T-helper 1 cell treated with Interleukin-12 subunit alpha and Interleukin-12 subunit beta and Interleukin-4 antibody, amounts not matched to agents 30 ng/mL and 1 ng/mL, for 36 hours (primary cell): ENCODE measurements around the gene CCDC148. TPM values are rescaled to one million over a fixed set of nuclear protein-coding genes. Genes with fewer than 3 reads are reported as not detected.
"Not testable (repeated sequence)": the region's sequence is repeated elsewhere in the genome, so short reads cannot be mapped to it uniquely, and the experiment has no call there.

Experiments
- intact Hi-C: fragments of 100-400 bp; cut with micrococcal nuclease; formaldehyde crosslinking; loops from one replicate; pipeline ENCODE4 v1.15.1; 2024
- total RNA-seq: library from RNA; stranded (reverse); gene quantifications from 2 replicates; pipeline ENCODE4 v1.2.3, GENCODE V29; 2022

CCDC148 gene
- total RNA-seq, 1 donor from 2014 or later, result not detected

DNA sequence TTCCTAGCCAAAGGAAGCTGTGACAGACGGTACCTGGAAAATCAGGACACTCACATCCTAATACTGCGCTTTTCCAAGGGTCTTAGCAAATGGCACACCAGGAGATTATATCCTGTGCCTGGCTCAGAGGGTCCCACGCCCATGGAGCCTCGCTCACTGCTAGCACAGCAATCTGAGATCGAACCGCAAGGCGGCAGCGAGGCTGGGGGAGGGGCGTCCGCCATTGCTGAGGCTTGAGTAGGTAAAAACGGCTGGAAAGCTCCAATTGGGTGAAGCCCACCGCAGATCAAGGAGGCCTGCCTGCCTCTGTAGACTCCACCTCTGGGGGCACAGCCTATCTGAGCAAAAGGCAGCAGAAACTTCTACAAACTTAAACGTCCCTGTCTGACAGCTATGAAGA lies 22.8 kb downstream of the CCDC148 start:
- intact Hi-C loops, result not testable (repeated sequence)

DNA sequence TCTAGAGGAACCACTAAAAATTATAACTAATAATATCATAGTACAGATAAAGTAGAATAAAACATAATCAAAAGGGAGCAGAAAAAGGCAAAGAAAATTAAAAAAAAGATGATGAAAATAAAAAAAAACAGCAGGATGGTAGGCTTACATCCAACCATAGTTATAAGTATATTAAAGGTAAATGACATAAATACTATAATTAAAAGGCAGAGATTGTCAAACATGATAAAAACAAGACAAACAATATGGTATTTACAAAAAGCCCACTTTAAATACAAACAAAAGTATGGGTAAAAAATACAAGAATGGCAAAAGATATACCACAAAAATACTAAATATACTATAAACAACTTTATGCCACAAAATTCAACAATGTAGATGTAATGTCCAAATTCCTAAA lies 24.4 kb downstream of the CCDC148 start:
- intact Hi-C loops, result no loop called here

DNA sequence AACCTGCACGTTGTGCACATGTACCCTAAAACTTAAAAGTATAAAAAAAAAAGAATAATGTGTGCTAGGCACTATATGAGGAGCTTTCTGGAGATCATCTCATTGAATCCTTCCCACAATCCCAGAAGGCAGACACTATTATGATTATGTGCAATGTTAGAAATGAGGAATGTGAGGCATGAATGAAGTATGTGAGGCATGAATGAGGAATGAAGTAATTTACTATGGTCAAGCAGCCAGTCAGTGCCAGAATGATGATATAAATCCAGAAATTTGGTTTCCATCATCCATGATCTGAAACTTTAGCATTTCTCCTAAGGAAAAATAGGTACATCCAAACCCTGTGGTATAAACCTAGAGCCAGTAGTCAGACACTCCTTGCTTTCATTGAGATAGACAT lies 42.0 kb downstream of the CCDC148 start:
- intact Hi-C loops, result no loop called here

DNA sequence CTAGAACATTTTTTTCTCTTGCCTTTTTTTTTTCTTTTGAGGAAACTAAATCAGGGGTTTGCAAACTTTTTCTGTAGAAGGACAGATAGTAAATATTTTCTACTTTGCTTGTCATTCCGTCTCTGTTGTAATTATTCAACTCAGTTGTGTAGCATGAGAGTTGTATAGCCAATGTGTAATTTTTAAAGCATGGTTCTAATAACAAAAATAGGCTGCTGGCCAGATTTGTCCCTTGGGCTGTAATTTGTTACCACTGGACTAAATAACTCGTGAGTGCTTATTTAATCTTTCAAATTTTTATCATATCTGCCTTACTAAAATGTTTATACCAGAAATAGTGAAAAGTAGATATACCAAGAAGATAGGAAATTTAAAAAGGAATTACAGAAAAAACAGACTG lies 43.0 kb downstream of the CCDC148 start:
- intact Hi-C loops, result no loop called here

DNA sequence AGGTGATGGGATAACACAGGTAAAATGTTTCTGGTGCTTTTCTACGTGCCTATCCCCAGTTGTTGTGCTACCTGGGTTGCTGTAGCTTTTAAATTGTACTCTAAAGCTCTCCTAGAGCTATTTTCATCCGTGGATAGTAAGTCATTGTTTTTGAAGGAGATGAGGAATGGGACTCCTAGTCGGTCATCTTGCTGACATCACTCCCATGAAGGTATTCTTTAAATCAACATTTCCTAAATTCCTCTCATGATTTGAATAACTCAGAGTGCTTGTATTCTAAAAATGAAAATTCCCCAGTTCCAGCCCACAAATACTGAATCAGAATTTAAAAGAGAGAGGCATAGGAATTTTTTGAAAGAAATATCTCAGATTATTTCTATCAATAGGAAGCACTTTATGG lies 44.3 kb downstream of the CCDC148 start:
- intact Hi-C loops, result no loop called here

DNA sequence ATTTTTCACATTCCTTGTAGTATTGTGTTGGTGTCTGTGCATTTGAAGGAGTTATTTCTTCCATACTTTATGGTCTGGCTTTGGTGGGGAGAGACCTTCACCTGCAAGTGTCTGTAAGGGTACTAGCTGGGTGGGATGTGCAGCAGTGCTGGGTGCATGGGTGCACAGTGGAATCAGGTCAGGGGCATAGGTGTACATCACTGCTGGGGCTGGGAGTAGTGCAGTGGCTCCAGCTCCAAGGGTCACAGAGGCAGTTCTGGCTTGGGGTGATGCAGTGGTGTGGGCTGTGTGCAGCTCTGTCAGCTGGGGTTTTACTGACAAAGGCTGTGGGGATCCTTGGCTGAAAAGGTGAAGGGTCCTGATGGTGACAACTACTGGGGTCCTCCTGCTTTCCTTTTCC lies 44.8 kb downstream of the CCDC148 start:
- intact Hi-C loops, result no loop called here

DNA sequence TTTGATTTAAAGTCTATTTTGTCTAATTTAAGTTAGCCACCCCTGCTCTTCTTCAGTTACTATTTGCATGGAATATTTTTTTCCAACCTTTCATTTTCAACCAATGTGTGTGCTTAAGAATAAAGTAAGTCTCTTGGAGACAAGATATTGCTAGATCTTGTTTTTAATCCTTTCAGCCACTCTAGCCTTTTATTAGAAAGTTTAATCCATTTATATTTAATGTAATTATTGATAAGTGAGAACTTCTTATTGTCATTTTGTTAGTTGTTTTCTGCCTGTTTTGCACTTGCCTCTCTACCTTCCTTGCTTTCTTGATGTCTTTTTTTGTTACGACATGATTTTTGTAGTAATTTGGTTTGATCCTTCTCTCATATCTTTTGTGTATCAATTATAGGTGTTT lies 46.4 kb downstream of the CCDC148 start:
- intact Hi-C loops, result no loop called here

DNA sequence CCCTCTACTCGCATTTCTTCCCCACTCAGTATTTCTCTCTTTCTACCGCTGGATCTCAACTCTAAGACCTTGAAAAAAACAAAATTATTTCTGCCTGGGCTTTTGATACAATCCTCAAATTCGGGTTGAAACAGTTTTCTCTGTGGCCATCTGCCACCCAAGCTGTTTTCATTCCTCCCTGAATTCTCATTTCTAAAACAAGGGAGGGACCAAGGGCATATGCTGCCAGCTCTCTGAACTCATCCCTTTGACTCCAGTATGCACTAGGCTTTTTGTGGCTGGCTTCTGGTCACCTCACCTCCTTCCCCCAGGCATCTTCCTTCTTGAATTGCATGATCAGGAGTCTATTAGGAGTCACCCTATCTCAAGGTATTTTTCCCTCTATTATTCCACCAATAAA lies 49.5 kb downstream of the CCDC148 start:
- intact Hi-C loops, result no loop called here

DNA sequence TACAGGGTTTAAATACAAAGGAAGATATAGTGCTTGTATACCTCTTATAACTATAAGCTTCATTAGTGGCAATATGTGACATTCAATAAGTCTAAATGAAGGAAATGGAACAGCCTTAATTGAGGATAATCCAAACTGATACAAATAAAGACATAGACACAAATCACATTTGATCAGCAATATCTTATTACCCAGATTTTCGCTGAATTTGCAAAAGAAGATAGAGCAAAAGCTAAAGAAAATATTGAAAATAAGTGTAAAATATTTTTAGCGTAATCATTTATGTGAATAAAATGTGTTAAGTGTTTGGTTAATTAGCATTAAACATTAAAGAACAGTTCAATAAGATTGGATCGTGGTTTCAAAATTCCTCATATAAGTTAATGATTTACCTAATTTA lies 51.2 kb downstream of the CCDC148 start:
- intact Hi-C loops, result no loop called here

DNA sequence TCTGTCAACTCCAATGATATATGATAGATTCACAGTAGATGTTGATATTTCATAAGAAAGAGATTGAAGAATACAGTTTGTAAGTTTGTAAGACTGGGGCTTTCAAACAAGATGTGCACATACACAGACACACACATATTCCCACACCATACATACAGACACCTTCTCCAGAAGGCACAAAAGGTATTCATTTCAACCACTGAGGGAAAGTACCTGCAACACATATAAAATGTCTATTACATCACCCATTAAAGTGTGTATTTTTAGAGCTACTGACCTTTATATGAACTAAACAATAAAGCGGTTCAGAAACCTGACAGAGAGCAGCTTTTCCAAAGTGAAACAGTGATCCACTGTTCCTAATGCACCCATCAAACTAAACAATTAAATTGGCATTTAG lies 53.3 kb downstream of the CCDC148 start:
- intact Hi-C loops, result no loop called here

DNA sequence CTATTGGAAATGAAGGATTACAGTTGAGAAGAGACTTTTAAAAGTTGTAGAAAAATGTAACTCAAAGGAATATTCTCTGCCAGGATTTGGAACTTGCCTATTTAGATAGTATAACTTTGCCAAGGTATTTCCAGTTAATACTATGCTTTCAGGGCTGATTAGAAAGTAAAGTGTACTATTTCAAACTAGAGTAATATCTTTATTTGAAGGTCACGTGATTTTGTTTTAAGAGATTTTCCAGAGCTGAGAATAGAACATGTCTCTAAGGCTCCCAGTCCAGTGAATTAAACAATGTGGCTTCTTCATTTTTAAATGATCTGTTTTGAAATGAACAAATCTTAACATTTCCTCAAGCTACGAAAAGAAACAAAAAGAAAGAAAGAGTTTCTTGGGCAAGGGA lies 53.9 kb downstream of the CCDC148 start:
- intact Hi-C loops, result no loop called here

DNA sequence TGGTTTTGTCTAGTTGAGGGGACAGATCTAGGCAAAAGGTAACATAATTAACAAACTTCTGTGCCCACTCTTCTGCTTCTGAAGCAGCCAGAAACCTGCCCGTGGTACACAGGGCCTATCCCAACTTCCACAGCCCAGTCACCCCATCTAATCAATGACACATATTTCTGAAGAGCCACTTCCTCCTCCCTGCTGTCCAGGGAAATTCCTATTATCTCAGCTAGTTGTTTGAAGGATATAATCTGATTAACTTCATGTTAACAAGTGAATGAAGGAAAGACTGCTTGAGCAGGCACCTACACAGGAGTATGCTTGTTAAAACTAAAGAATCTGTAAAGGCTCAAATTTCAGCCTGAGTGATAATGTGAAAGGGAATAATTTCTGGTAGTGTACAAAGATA lies 61.4 kb downstream of the CCDC148 start:
- intact Hi-C loops, result no loop called here

DNA sequence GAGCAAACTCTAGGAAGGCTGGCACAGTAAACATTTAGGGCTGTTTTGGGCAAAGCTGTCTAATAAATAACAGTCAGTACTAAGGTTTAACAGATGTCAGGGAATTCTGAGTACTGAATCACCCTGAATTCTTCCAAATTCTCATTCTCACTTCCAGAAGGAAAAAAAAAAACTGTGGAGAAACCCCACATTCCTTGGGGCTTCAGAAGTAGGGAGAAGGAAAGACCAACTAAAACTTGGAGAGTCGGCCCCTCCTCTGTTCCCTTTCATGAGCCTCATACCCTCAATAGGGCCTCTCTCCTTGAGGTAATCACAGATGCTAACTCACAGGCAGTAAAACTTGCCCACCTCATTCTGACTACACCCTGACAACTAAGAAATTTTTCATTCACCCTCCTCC lies 62.1 kb downstream of the CCDC148 start:
- intact Hi-C loops, result no loop called here

DNA sequence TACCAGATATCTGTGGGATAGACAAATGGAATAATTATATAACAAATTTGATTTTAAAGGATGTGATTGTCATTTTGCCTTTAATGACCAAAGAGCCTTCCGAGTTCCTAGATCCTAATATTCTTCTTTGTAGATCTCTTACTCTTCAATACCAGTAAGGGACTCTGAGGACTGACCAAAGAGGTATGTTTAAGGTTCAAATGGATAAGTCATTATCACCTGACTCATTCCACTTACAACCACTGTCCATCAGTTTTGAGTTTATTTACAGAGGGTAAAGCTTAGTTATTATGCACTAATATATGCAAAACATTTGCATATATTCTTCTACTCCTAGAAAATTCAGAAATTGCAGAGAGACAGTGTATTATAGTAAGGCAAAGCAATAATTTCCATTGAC lies 62.7 kb downstream of the CCDC148 start:
- intact Hi-C loops, result no loop called here

DNA sequence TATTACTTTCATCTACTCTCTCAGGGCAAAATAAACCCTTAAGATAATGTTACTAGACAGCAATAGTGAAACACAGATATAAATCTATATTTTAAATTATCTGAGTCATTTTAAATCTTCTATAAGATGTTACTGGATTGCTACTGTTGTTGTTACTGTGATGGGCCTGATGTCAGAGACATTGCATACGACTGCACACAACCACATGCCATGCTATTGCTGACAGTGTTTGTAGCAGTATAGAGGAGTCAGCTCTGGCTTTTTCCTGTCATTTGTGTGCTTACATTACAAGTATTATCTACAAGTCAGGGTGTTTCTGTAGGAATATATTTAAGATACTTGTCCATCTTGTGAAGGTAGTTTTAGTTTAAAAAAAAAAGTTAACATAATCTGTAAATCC lies 63.9 kb downstream of the CCDC148 start:
- intact Hi-C loops, result no loop called here

DNA sequence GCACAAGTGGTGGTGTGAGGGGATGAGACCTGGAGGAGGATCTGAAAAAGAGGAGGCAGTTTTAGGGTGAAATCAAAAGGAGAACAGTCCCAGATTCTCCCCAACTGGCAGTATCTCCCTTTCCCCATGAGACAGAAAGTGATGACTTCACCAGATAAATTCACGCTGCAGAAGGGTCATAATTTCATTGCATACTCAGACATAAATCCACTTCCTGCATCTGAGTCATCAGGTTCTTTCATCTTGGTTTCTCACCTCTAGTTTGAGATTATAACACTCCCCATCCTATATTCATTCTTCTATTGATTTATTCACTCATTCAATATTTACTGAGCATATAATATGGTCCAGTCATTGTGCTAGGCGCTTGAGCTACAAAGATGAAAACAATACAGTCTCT lies 64.7 kb downstream of the CCDC148 start:
- intact Hi-C loops, result no loop called here

DNA sequence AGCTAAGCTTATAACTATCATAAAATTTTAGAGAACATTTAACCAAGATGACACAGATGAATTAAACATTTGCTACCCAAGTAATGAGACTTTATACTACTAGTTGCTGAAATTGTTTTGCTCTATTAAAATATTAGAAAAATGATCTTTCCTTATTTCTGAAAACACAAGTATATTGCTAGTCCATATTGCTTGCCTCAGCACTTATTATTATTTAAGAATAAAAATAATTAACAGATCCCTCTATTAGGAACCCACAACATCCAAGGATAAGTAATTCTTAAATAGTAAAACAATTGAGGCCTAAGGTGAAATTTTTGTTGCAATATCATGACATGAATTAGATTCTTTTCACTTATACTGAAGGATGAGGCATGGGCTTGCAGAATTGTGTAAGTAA lies 65.2 kb downstream of the CCDC148 start:
- intact Hi-C loops, result no loop called here

DNA sequence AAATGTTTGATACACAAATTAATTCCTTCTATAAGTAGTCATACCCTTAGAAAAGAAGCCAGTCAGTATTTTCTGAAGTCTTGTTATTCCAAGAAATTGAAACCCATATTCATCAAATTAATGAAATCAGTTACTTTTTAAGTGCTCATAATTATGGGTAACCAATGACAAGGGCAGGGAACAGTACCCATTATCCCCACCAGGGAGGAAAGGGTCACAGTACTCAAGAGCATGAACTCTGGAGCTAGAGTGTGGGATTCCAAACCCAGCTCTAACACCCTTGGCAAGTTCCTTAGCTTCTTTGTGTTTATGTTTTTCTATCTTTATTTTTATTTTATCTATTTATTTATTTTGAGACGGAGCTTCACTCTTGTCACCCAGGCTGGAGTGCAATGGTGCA lies 68.4 kb downstream of the CCDC148 start:
- intact Hi-C loops, result no loop called here

DNA sequence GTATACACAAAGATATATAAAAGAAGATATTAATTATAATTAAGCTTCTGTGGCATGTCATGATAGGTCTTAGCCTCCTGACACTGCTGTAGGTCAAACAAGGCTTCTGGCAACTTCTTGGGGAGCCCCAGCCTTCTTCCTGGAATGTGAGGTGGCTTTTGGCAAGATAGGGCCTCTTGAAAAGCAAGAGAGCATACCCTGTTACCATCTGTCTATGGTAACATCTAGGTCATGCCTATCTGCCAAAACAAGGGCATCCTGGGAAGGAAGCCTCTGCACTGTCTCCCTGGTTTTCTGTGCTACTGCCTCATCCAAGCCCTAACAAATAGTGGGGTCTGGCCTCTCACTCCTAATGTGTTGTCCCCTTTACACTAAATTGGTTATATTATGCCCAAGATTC lies 70.9 kb downstream of the CCDC148 start:
- intact Hi-C loops, result no loop called here

DNA sequence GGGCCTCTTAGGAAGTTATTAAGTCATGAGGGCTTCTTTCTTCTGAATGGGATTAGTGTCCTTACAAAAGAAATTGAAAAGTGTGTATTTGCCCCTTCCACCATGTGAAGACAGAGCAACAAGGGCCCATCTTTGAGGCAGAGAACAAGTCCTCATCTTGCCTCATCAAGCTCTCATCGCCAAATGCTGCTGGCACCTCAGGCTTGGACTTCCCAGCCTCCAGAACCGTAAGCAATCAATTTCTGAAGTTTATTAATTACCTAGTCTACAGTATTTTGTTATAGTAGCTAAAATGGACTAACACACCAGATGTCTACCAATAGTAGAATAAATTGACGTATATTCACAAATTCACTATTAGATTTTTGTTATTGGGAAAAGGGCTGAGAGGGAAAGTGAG lies 74.6 kb downstream of the CCDC148 start:
- intact Hi-C loops, result no loop called here

DNA sequence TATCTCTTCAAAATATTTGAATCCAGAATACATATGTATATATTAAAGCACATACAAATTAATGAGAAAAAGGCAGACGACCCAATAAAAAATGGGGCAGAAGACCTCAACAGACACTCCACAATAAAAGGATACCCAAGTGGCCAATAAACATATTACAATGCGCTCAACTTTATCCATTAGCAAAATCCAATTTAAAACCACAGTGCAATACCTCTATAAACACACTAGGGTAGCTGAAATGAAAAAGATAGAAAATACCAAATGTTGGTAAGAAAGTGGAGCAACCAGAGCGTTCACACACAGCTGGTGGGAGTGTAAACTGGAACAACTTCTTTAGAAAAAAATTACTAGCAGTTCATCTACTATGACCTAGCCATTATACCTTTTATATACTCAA lies 75.3 kb downstream of the CCDC148 start:
- intact Hi-C loops, result no loop called here

DNA sequence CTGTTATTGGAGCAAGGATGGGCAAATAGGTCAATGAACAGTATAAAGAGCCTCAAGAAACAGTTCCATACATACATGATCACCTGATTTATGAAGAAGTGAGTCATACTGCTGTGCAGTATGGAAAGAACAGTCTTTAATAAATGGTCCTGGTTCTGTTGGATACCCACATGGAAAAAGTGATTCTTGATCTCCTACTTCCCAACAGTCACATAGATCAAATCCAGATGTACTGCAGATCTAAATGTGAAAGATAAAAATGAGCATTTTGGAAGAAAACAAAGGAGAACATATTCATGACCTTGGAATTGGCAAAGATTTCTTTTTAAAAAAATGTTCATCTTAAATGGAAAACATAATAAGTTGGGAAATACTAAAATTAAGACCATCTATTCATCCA lies 75.8 kb downstream of the CCDC148 start:
- intact Hi-C loops, result no loop called here

DNA sequence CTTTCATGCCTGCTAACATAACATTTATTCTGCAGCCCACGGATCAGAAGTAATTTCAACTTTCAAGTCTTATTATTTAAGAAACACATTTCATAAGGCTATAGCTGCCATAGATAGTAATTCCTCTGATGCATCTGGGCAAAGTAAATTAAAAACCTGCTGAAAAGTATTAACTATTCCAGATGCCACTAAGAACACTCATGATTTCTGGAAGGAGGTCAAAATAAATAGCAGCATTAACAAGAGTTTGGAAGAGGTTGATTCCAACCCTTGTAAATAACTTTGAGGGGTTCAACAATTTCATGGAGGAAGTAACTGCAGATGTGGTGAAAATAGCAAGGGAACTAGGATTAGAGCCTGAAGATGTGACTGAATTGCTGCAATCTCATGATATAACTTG lies 77.6 kb downstream of the CCDC148 start:
- intact Hi-C loops, result no loop called here

DNA sequence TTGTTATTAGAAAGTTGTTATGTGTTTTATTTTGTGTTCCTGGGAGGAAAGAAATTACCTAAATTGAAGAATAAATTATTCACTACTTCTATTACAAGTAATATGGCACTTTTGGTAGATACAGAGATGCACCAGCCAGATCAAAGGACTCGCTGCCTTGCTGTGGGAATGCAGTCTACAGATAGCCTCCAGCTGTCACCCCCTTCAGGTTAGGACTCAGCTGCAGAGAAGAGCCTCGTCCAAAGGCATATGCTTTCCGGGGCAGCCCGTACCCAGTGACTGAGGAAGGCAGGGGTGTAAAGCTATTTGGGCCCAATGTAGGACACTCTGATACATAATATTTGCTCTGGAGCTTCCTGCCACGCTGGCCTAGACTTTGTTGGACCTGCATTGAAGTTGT lies 90.2 kb downstream of the CCDC148 start:
- intact Hi-C loops, result no loop called here

DNA sequence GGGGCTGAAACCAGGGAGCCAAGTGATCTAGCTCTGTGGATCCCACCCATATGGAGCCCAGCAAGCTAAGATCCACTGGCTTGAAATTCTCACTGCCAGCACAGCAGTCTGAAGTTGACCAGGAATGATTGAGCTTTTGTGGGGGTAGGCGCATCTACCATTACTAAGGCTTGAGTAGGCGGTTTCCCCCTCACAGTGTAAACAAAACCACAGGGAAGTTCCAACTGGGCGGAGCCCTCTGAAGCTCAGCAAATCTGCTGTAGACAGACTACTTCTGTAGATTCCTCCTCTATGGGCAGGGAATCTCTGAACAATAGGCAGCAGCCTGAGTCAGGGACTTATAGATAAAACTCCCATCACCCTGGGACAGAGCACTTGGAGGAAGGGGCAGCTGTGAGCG lies 96.7 kb downstream of the CCDC148 start:
- intact Hi-C loops, result no loop called here
